OCI-LY7 (cell line): ENCODE data around the gene ARAP3.

ENCODE experiments used
- EZH2phosphoT487 ChIP-seq: fragments of 200-600 bp; sonication (generic); IDR thresholded peaks from 2 replicates; pipeline ENCODE4 v1.6.1; 2018; ENCODE audit warnings: low read depth, borderline replicate concordance, mild to moderate bottlenecking, mixed run types, antibody characterized with exemption, low read length, moderate library complexity, mixed read lengths
- TF ChIP-seq, protein P1 (sequence below): fragments of 200-600 bp; sonication (generic); conservative IDR thresholded peaks from 2 replicates; pipeline ENCODE4 v1.5.1; 2014; ENCODE audit warnings: mild to moderate bottlenecking, antibody characterized with exemption, low read length, moderate library complexity, mixed read lengths

DNA sequence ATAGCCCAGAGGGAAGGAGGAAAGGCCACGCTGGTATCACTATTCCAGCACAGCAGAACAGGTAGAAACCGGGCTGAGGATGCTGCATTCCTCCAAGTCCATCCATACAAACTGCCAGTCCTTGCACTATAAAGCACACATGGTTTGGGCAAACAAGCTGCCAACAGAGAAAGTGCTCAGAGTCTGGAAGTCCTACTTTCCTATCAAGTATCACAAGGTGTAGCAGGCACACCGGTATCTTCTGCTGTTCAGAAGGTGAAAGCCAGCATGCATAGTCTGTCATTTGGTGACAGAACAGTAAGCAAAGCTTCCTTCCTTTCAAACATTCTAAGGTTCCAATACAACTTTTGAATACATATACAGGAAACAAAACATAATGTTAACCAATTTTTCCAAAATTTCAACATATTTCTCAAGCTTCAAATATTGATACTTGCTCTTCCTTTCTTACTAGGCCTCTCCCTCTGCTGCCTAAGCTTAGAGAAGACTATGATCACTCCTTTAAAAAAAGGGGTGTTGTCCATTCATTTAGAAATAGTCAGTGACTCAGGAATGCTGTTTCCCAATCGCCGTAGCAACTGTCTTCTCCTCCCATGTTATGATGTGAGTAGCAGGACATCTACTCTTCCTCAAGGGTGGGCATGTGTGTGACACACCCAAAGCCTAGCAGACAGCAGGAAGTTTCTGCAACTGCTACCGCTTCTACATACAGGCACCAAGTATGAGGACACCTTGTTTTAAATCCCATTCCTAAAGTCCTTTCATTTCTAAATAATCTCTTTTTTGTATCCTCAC is 77.9 kb downstream of the ARAP3 start:
- TF ChIP-seq, protein P1, sequence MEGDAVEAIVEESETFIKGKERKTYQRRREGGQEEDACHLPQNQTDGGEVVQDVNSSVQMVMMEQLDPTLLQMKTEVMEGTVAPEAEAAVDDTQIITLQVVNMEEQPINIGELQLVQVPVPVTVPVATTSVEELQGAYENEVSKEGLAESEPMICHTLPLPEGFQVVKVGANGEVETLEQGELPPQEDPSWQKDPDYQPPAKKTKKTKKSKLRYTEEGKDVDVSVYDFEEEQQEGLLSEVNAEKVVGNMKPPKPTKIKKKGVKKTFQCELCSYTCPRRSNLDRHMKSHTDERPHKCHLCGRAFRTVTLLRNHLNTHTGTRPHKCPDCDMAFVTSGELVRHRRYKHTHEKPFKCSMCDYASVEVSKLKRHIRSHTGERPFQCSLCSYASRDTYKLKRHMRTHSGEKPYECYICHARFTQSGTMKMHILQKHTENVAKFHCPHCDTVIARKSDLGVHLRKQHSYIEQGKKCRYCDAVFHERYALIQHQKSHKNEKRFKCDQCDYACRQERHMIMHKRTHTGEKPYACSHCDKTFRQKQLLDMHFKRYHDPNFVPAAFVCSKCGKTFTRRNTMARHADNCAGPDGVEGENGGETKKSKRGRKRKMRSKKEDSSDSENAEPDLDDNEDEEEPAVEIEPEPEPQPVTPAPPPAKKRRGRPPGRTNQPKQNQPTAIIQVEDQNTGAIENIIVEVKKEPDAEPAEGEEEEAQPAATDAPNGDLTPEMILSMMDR = no peak
- no peak for TF ChIP-seq EZH2phosphoT487
